Smooth muscle cell (in vitro differentiated cells): ENCODE data around the gene NAPB. TPM values are rescaled to one million over a fixed set of nuclear protein-coding genes. Genes with fewer than 3 reads are reported as not detected.

Experiments
- DNase-seq: peaks from one replicate; lab custom pipeline; 2025; ENCODE audit not compliant: unreplicated experiment; lab: John Stamatoyannopoulos, UW
- H2AFZ ChIP-seq: fragments of 200-600 bp; sonication (generic); 2 replicates; pipeline ENCODE4 v1.6.0; 2016; ENCODE audit warnings: antibody characterized with exemption, low read depth, mild to moderate bottlenecking
- H3F3A ChIP-seq: fragments of 200-600 bp; sonication (generic); 2 replicates; pipeline ENCODE4 v1.6.0; 2017; ENCODE audit warnings: antibody characterized with exemption, low read depth
- H3K27ac ChIP-seq: fragments of 200-600 bp; sonication (generic); 2 replicates; pipeline ENCODE4 v1.5.1; 2016; ENCODE audit warnings: low read depth, mild to moderate bottlenecking
- H3K27me3 ChIP-seq: fragments of 200-600 bp; sonication (generic); 2 replicates; pipeline ENCODE4 v1.6.1; 2016; ENCODE audit warnings: low read depth, mild to moderate bottlenecking
- H3K36me3 ChIP-seq: fragments of 200-600 bp; sonication (generic); 2 replicates; pipeline ENCODE4 v1.5.1; 2016; ENCODE audit warnings: low read depth
- H3K4me1 ChIP-seq: fragments of 200-600 bp; sonication (generic); 2 replicates; pipeline ENCODE4 v1.5.1; 2016; ENCODE audit warnings: low read depth
- H3K4me2 ChIP-seq: fragments of 200-600 bp; sonication (generic); 2 replicates; pipeline ENCODE4 v1.6.0; 2016; ENCODE audit warnings: mild to moderate bottlenecking
- H3K4me3 ChIP-seq: fragments of 200-600 bp; sonication (generic); 2 replicates; pipeline ENCODE4 v1.5.1; 2016; ENCODE audit warnings: mild to moderate bottlenecking
- H3K79me2 ChIP-seq: fragments of 200-600 bp; sonication (generic); 2 replicates; pipeline ENCODE4 v1.6.0; 2016; ENCODE audit warnings: low read depth, mild to moderate bottlenecking
- H3K9ac ChIP-seq: fragments of 200-600 bp; sonication (generic); 2 replicates; pipeline ENCODE4 v1.6.0; 2016; ENCODE audit warnings: low read depth
- H3K9me3 ChIP-seq: fragments of 200-600 bp; sonication (generic); replicated peaks from 2 replicates; pipeline ENCODE4 v1.5.1; 2016; ENCODE audit warnings: low read depth
- H4K20me1 ChIP-seq: fragments of 200-600 bp; sonication (generic); 2 replicates; pipeline ENCODE4 v1.6.0; 2016; ENCODE audit warnings: low read depth
- WGBS: methylation state at CpG from one replicate; pipeline ENCODE4 v1.1.7; 2016; ENCODE audit warnings: low lambda C conversion rate; 5-methylcytosine and 5-hydroxymethylcytosine counted together
- polyA plus RNA-seq: library from polyadenylated mRNA; unstranded; fragments of >200 nt; fragmentation: Nextera tagmentation; extraction: Ambion mirVana; gene quantifications from 2 replicates; pipeline ENCODE4 v1.2.1, GENCODE V29; 2016
- total RNA-seq: library from RNA; depleted of rRNA; stranded (reverse); fragments of >200 nt; gene quantifications from 2 replicates; pipeline ENCODE4 v1.2.3, GENCODE V29; 2014
- TF ChIP-seq, protein P1 (sequence below): fragments of 200-600 bp; sonication (generic); IDR thresholded peaks from 2 replicates; pipeline ENCODE4 v1.5.1; 2017; ENCODE audit warnings: borderline replicate concordance, mild to moderate bottlenecking, antibody characterized with exemption; ENCODE audit not compliant: insufficient read depth, poor library complexity, severe bottlenecking

Gene NAPB
- total and polyA plus RNA-seq, 2 experiments from 2014 or later: 0.65 to 11.4 TPM

DNA sequence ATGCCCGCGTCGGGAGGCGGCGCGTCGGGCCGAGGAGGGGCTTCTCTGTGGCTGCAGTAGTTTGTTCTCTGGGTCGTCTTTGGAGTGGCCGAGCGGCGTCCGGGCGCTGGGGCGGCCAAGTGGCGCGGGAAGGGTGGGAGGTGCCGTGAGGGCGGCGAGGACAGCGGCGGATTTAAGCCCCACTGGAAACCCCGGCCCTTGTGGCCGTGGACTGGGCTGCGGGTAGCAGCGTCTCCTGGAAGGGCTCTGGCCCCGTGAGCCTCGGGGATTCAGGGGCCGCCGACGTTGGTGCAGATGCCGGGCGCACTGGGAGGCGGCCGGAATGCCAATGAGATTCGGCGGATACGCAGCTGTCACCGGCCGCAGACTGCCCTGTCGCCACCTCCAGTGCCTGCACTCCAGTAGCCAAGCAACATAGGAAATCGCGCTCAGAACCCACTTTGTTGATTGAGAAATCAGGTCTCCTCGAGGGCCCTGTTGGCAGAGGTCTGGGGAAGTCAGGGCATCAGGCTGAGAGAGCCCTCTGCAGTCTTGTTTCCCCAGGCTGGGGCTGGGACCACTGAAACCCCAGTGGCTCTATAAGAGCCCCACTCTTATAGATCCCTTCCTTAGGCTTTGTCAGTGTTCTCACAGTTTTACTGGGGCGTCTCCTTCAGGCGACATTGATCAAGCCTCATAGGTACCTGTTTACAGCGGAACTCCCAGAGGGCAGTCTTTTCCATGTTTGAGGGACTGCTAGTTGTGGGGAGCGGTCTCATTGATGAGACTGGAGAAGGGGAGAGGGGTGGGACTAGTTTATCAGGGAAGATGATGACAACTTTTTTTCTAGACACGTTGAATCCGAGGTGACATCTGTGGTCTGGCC, 58.7 kb downstream of the NAPB start:
- peaks cover 14% of the 10 kb centered on the region for H3K4me1 ChIP-seq
- no peaks in the 10 kb centered on the region for H3K9me3 ChIP-seq
- H3K27ac ChIP-seq: peak overlapping the region; percentile 88
- H2AFZ ChIP-seq: peak overlapping the region; percentile 67
- TF ChIP-seq, protein P1, sequence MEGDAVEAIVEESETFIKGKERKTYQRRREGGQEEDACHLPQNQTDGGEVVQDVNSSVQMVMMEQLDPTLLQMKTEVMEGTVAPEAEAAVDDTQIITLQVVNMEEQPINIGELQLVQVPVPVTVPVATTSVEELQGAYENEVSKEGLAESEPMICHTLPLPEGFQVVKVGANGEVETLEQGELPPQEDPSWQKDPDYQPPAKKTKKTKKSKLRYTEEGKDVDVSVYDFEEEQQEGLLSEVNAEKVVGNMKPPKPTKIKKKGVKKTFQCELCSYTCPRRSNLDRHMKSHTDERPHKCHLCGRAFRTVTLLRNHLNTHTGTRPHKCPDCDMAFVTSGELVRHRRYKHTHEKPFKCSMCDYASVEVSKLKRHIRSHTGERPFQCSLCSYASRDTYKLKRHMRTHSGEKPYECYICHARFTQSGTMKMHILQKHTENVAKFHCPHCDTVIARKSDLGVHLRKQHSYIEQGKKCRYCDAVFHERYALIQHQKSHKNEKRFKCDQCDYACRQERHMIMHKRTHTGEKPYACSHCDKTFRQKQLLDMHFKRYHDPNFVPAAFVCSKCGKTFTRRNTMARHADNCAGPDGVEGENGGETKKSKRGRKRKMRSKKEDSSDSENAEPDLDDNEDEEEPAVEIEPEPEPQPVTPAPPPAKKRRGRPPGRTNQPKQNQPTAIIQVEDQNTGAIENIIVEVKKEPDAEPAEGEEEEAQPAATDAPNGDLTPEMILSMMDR: no peak
- peaks cover 9% of the 10 kb centered on the region for H3F3A ChIP-seq
- peaks cover 47% of the 10 kb centered on the region for H4K20me1 ChIP-seq
- no peaks in the 10 kb centered on the region for H3K36me3 ChIP-seq
- peak overlapping the region; percentile 86 for H3K4me2 ChIP-seq
- H3K4me3 ChIP-seq: peak overlapping the region; percentile 82
- WGBS: 7% methylated on average over 38 of the region's 50 CpGs
- no peaks in the 10 kb centered on the region for H3K27me3 ChIP-seq
- DNase-seq: peak; percentile 77
- peak overlapping the region; percentile 90 for H3K9ac ChIP-seq
- peaks cover 54% of the 10 kb centered on the region for H3K79me2 ChIP-seq

GRCh38 chr20:23361476-23362391, 59.6 kb downstream of the NAPB start, which contains the start of gene GZF1:
Gene GZF1 (plus strand): TSS chr20:23362182. CDS start chr20:23364384, 2,202 bp downstream.
- H3K4me1 ChIP-seq: peaks cover 19% of the 10 kb centered on the region
- H3K27me3 ChIP-seq: no peaks in the 10 kb centered on the region
- H3K9ac ChIP-seq: peak within 1 kb of the TSS; percentile 92
- no peaks in the 10 kb centered on the region for H3K36me3 ChIP-seq
- no peaks in the 10 kb centered on the region for H3K9me3 ChIP-seq
- H3K4me3 ChIP-seq: peak within 1 kb of the TSS; percentile 82
- peaks cover 46% of the 10 kb centered on the region for H3K79me2 ChIP-seq
- H3F3A ChIP-seq: peaks cover 18% of the 10 kb centered on the region
- peak within 1 kb of the TSS; percentile 96 for H3K4me2 ChIP-seq
- WGBS: 0% methylated on average over 55 of the region's 114 CpGs
- H2AFZ ChIP-seq: peak within 1 kb of the TSS; percentile 75
- DNase-seq: peak; percentile 97
- TF ChIP-seq, protein P1: peak; percentile 4
- peak within 1 kb of the TSS; percentile 97 for H3K27ac ChIP-seq
- H4K20me1 ChIP-seq: peaks cover 38% of the 10 kb centered on the region

DNA sequence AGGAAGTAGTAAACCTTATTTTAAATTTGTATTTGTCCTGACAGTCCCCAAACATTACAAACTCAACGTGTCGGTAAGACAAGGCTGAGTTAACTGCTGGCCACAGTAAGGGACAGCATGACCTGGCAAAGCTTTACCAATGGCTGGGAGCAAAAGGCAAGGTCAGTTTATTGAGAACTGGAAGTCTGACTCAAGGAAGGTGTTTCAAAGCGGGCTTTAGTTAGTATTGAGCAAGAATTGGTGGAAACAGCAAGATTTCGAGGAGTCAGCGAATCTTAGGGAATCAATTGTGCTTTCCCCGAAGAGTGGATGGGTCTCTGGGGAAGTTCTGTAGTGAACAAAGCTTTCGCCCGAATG, 60.2 kb downstream of the NAPB start:
- peak overlapping the region; percentile 92 for H3K9ac ChIP-seq
- TF ChIP-seq, protein P1: no peak

More for the DNA sequence above, 60.2 kb downstream of the NAPB start:
- Histone ChIP-seq H2AFZ (peak overlapping the region; percentile 75), H3F3A (peaks cover 18% of the 10 kb centered on the region), H3K27me3 (no peaks in the 10 kb centered on the region), H3K36me3 (no peaks in the 10 kb centered on the region), H3K9me3 (no peaks in the 10 kb centered on the region), H3K4me3 (peak overlapping the region; percentile 80), H3K79me2 (peaks cover 39% of the 10 kb centered on the region), H3K27ac (peak overlapping the region; percentile 97), H3K4me2 (peak overlapping the region; percentile 96), H3K4me1 (peaks cover 14% of the 10 kb centered on the region), H4K20me1 (peaks cover 31% of the 10 kb centered on the region)
- 8% methylated on average over 8 of the region's 8 CpGs for WGBS
- DNase-seq: no peak
